HG03095 (cell line): ENCODE results near the gene MPP7.

Experiments used
- ATAC-seq: cut with Tn5 transposase; IDR thresholded peaks from one replicate; pipeline ENCODE4 v1.9.1; 2021; ENCODE audit warnings: moderate library complexity; ENCODE audit not compliant: unreplicated experiment

MPP7 gene

GRCh38 chr10:28307267-28307666, 4.4 kb upstream of the MPP7 start:
- no peak for ATAC-seq

GRCh38 chr10:28305553-28305952, 2.7 kb upstream of the MPP7 start:
- no peak for ATAC-seq

GRCh38 chr10:28304032-28304571, 1.2 kb upstream of the MPP7 start:
- no peak for ATAC-seq

GRCh38 chr10:28302012-28302637, 739 bp downstream of the MPP7 start:
- ATAC-seq: no peak

- ATAC-seq: no peak
These were observed 2.8 kb downstream of the MPP7 start for GRCh38 chr10:28300027-28300426.

- no peak for ATAC-seq
These were observed 3.9 kb downstream of the MPP7 start for GRCh38 chr10:28298951-28299350.

- ATAC-seq: no peak
These were observed 6.8 kb downstream of the MPP7 start for GRCh38 chr10:28296023-28296422.

- ATAC-seq: no peak
These were observed 7.5 kb downstream of the MPP7 start for GRCh38 chr10:28295336-28295735.

GRCh38 chr10:28294809-28295208, 8.1 kb downstream of the MPP7 start:
- no peak for ATAC-seq

GRCh38 chr10:28294169-28294532, 8.7 kb downstream of the MPP7 start:
- no peak for ATAC-seq

- no peak for ATAC-seq
These were observed 9.4 kb downstream of the MPP7 start for GRCh38 chr10:28293236-28294168.

GRCh38 chr10:28291881-28292297, 11.0 kb downstream of the MPP7 start:
- no peak for ATAC-seq

GRCh38 chr10:28285816-28286215, 17.0 kb downstream of the MPP7 start:
- ATAC-seq: no peak

- no peak for ATAC-seq
These were observed 18.7 kb downstream of the MPP7 start for GRCh38 chr10:28284126-28284525.

GRCh38 chr10:28283251-28283650, 19.6 kb downstream of the MPP7 start:
- ATAC-seq: no peak

- no peak for ATAC-seq
These were observed 20.5 kb downstream of the MPP7 start for GRCh38 chr10:28282336-28282735.

GRCh38 chr10:28281726-28282315, 21.0 kb downstream of the MPP7 start:
- no peak for ATAC-seq

- no peak for ATAC-seq
These were observed 22.2 kb downstream of the MPP7 start for GRCh38 chr10:28280652-28281051.

- ATAC-seq: no peak
These were observed 23.0 kb downstream of the MPP7 start for GRCh38 chr10:28279878-28280277.

- no peak for ATAC-seq
These were observed 24.0 kb downstream of the MPP7 start for GRCh38 chr10:28278842-28279241.

- ATAC-seq: no peak
These were observed 26.5 kb downstream of the MPP7 start for GRCh38 chr10:28276384-28276783.

- ATAC-seq: no peak
These were observed 28.4 kb downstream of the MPP7 start for GRCh38 chr10:28274475-28274874.
